ENCODE data around the gene LCN15.

Gene LCN15

GRCh38 chr9:136740971-136741882 is 23.1 kb downstream of the LCN15 start:
- no peak for DNase-seq (ENCODE audit: low read depth)

GRCh38 chr9:136740491-136740890 is 23.8 kb downstream of the LCN15 start:
- DNase-seq (ENCODE audit: low read depth) = no peak

GRCh38 chr9:136740069-136740468 is 24.2 kb downstream of the LCN15 start:
- no peak for DNase-seq (ENCODE audit: low read depth)

GRCh38 chr9:136739509-136739908 is 24.8 kb downstream of the LCN15 start:
- no peak for DNase-seq (ENCODE audit: low read depth)

GRCh38 chr9:136738960-136739359 is 25.4 kb downstream of the LCN15 start:
- DNase-seq (ENCODE audit: low read depth) = no peak

GRCh38 chr9:136735812-136736480 is 28.4 kb downstream of the LCN15 start:
- DNase-seq (ENCODE audit: low read depth) = no peak

- DNase-seq (ENCODE audit: low read depth) = no peak
Observed at GRCh38 chr9:136734837-136735496, 29.4 kb downstream of the LCN15 start.

- DNase-seq (ENCODE audit: low read depth) = no peak
Observed at GRCh38 chr9:136733611-136734010, 30.7 kb downstream of the LCN15 start.

- no peak for DNase-seq (ENCODE audit: low read depth)
Observed at GRCh38 chr9:136732444-136733178, 31.7 kb downstream of the LCN15 start.

- DNase-seq (ENCODE audit: low read depth) = no peak
Observed at GRCh38 chr9:136729926-136730325, 34.4 kb downstream of the LCN15 start.

- DNase-seq (ENCODE audit: low read depth) = no peak
Observed at GRCh38 chr9:136729144-136729543, 35.2 kb downstream of the LCN15 start.

- peak; percentile 68 for DNase-seq (ENCODE audit: low read depth)
Observed at GRCh38 chr9:136728548-136729123, 35.7 kb downstream of the LCN15 start.

GRCh38 chr9:136728080-136728547 is 36.2 kb downstream of the LCN15 start:
- DNase-seq (ENCODE audit: low read depth) = peak; percentile 88

GRCh38 chr9:136726631-136727191 is 37.6 kb downstream of the LCN15 start:
- DNase-seq (ENCODE audit: low read depth) = peak; percentile 66

- peak; percentile 31 for DNase-seq (ENCODE audit: low read depth)
Observed at GRCh38 chr9:136726118-136726517, 38.2 kb downstream of the LCN15 start.

GRCh38 chr9:136725612-136726011 is 38.7 kb downstream of the LCN15 start:
- DNase-seq (ENCODE audit: low read depth) = peak; percentile 81

GRCh38 chr9:136724772-136725171 is 39.5 kb downstream of the LCN15 start:
- DNase-seq (ENCODE audit: low read depth) = no peak

- DNase-seq (ENCODE audit: low read depth) = no peak
Observed at GRCh38 chr9:136723989-136724388, 40.3 kb downstream of the LCN15 start.

GRCh38 chr9:136723362-136723976 is 40.8 kb downstream of the LCN15 start:
- DNase-seq (ENCODE audit: low read depth) = peak; percentile 42

GRCh38 chr9:136722969-136723356 is 41.4 kb downstream of the LCN15 start:
- peak; percentile 33 for DNase-seq (ENCODE audit: low read depth)

Measured in ELR (cell line).